ENCODE results near the gene RUVBL1.

RUVBL1 gene

DNA sequence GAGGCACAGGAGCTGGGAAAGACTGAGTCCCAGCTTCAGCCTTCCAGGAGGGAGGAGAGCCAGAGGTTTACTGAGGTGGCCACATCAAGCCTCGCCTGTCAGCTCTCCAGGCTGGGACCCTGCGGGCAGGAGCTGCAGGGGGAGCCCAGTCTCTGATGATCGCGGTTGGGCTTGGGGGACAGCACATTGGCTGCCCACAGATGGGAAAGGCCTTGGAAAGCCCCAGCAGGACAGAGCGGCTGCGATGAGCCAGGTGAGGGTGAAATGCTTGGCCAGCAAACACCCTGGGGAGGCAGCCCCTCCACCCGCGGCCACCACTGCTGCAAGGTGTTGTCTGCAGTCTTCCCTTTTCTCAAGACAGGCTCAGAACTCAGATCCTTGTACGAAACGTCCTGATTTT, 40.2 kb downstream of the RUVBL1 start:
- DNase-seq (ENCODE audit: low read depth in 1 of 2, low spot score in 1 of 2) = no peak

DNA sequence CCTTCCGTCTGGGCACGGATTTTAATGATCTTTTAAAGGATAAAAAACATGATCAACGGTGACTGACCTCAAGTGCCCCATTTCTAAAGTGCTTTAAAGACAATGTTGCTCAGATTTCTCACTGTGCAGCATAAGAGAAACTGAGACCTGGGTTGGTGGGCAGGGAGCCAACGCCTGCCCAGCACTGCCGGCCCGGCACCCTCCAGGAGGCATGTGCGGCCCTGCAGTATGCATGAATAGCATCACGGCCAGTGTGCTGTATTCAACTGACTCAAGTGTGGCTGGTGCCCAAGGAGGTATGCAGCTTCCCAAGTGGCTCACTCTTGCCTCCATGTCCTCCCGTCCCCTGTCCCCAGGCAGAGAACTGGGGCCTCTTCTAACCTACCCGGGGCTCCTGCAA, 41.1 kb downstream of the RUVBL1 start:
- no peak for DNase-seq (ENCODE audit: low read depth in 1 of 2, low spot score in 1 of 2)

GRCh38 chr3:128081846-128082245, 41.8 kb downstream of the RUVBL1 start:
- no peak for DNase-seq (ENCODE audit: low read depth in 1 of 2, low spot score in 1 of 2)

GRCh38 chr3:128081226-128081625, 42.4 kb downstream of the RUVBL1 start:
- no peak for DNase-seq (ENCODE audit: low read depth in 1 of 2, low spot score in 1 of 2)

DNA sequence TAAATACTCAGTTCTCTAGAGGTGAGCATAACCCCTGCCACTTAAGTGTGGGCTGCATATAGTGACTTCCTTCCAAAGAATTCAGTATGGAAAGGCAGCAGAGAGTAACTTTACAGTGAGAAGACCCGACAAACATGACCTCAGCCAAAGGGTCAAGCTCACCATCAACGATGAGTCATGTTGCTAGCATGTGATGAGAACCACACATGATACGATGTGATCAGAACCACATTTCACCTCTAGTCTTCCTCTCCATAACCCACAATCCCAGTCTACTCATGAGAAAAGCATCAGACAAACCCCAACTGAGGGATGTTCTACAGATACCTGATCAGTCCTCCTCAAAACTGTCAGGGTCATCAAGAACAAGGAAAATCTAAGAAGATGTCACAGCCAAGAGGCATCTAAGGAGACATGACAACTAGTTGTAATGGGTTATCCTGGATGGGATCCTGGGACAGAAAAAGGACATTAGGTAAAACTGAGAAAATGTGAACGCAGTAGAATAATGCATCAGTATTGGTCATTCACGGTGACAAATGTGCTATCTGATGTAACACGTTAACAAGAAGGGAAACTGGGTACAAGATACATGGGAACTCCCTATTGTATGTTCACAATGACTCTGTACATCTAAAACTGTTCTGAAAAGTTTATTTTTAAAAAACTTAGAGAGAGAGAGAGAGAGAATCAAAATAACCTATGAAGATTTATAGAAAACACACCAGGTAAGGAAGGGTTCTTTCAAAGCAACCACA, 43.1 kb downstream of the RUVBL1 start:
- no peak for DNase-seq (ENCODE audit: low read depth in 1 of 2, low spot score in 1 of 2)

DNA sequence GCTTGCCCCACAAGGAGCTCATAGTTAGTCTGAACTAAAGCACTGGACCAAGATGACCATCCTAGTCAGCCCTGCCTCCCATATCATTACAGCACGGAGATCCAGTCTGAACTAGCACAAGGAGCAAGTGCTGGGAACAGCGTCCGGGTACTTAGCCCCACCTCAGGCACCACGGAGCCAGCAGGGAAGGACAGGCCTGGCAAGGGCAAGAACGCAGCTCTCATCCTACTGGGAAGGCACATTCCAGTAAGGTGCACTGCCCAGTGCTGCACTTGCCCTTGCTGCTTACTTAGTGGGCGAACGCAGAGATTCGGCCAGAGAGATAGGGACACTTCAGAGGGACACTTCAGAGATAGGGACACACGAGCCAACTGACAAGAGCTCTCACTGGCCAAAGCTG, 43.8 kb downstream of the RUVBL1 start:
- no peak for DNase-seq (ENCODE audit: low read depth in 1 of 2, low spot score in 1 of 2)

DNA sequence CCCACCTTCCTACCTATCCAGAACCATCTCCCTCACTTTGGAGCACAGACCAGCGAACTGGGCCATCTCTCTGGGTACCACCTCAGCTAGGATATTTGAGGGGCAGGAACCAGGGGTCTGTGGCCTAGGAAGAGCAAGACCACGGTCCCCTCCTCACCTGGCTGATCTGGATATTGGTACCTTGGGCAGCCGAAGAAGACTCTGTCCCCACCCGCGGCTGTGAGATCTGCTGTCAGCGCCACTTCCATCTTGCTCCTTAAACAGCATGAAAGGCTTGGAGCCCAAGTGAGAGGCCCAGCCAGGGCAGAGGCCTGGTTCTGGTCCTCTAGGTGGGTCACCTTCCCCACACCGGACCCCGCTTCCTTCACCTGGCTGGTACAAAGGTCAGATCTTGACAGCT, 44.7 kb downstream of the RUVBL1 start:
- DNase-seq (ENCODE audit: low read depth in 1 of 2, low spot score in 1 of 2) = no peak

GRCh38 chr3:128078322-128078721, 45.3 kb downstream of the RUVBL1 start:
- DNase-seq (ENCODE audit: low read depth in 1 of 2, low spot score in 1 of 2) = no peak

DNA sequence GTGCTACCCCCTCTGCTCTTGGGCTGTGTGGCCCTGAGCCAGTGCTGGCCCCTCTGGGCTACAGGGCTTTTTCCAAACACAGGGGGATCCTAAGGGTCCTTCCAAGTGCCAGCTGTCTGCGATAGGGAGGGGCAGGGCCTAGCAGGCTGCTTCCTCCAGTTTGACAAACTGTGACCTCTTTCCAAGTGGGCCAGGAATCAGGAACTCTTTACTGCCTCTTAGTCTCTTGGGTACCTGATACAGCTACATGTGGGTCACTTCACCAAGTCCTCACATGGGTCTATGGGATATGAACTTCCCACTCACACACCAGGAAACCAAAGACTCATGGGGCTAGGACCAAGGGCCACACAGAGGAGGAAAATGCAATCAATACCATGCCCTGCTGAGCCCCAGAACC, 45.9 kb downstream of the RUVBL1 start:
- no peak for DNase-seq (ENCODE audit: low read depth in 1 of 2, low spot score in 1 of 2)

DNA sequence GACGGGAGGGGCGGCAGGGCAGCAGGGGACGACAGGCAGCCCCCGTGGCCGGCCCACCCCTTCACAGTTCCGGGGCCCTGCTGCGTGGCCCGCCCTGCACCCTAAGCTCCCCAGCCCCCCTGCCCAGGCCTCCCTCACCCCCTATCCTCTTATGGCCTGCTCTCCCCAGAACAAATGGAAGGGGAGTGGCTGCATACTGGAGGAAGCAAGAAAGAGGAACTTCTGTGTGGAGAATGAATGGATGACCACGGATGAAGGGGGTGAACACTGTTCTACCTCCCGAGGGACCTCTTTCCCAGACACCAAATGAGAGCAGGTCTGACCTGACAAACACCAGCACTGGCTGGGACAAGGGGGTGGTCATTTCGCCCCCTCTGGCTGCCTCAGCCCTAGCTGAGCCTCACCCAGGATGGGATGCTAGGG, 46.4 kb downstream of the RUVBL1 start:
- DNase-seq (ENCODE audit: low read depth in 1 of 2, low spot score in 1 of 2) = no peak

DNA sequence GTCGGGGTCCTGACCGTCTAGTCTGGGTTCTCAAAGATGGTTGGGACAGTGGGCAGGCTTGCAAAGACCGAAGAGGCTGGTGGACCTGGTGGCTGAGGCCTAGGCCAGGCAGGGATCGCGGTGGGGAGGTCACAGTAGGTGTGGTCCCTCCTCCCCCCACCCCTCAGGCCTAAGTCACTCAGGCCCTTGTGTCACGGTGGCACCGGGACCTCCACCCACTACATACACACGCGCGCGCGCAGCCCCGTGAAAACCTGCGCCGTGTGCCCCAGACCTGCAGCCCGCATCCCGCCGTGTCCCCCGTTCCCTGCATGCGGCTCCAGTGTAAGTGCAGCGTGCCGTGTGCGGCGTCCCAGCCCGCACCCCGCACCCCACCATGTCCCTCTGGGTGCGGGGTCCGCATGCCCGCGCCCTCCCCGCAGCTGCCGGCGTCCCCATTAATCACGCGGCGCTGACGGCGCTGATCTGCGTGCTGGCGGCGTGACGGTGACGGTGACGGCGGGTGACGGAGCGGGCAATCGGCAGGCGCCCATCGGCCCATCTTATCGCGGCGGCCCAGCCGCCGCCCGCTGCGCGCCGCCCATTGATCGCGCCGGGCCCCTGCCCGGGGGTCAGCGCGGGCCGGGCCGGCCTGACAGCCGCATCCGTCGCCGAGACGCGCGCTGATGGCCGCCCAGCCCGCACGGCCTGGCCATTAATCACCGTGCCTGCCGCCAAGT, 47.0 kb downstream of the RUVBL1 start:
- peak in 1 of 2 donors; percentile 17 for DNase-seq (ENCODE audit: low read depth in 1 of 2, low spot score in 1 of 2)

GRCh38 chr3:128075522-128076482, 47.8 kb downstream of the RUVBL1 start:
- peak; percentile 67 to 77 for DNase-seq (ENCODE audit: low read depth in 1 of 2, low spot score in 1 of 2)

GRCh38 chr3:128074851-128075521, 48.6 kb downstream of the RUVBL1 start:
- no peak for DNase-seq (ENCODE audit: low read depth in 1 of 2, low spot score in 1 of 2)

DNA sequence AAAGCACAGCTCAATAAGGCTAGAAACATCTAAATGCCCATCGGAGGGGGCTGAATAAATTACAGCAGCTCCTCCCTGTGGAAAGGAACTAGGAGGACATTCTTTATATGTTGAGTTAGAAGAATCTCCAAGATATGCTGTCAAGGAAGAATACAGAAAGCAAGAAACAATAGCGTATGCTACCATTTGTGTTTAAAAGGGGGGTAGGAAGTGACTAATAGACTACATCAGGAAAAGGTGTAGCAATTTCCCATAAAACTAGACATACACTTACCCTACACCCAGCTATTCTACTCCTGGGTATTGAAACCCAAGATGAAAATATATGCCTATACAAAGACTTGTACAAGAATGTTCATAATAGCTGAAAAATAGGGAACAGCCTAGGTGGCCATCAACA, 49.8 kb downstream of the RUVBL1 start:
- no peak for DNase-seq (ENCODE audit: low read depth in 1 of 2, low spot score in 1 of 2)

DNA sequence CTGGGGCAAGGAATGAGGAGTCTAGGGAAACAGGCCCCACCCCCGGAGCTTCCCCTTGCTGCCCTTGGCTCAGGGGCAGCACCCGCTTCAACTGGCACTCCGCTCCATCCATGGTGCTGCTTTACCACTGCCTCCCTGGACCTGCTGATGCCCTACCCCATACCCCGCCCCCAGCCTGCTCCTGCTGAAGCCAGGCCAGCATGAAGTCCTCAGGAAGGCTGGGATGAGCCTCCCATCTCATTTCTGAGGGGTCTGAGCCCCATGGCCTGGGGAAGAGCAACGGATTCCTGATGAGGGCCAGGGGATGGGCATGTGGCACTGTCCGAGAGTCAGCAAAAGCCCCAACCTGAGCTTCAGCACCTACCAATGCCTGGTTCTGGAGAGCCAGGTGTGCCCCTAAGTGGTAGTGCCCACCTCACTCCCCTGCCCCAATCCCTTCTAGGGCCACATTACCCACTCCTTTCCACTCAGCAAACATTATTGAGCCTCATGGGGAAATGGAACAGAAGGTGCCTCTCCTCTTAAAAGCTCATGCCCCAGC, 50.4 kb downstream of the RUVBL1 start:
- DNase-seq (ENCODE audit: low read depth in 1 of 2, low spot score in 1 of 2) = no peak

GRCh38 chr3:128072454-128073184, 51.0 kb downstream of the RUVBL1 start:
- no peak for DNase-seq (ENCODE audit: low read depth in 1 of 2, low spot score in 1 of 2)

- no peak for DNase-seq (ENCODE audit: low read depth in 1 of 2, low spot score in 1 of 2)
Observed at GRCh38 chr3:128071771-128072453, 51.7 kb downstream of the RUVBL1 start.

GRCh38 chr3:128070898-128071591, 52.6 kb downstream of the RUVBL1 start:
- DNase-seq (ENCODE audit: low read depth in 1 of 2, low spot score in 1 of 2) = no peak

DNA sequence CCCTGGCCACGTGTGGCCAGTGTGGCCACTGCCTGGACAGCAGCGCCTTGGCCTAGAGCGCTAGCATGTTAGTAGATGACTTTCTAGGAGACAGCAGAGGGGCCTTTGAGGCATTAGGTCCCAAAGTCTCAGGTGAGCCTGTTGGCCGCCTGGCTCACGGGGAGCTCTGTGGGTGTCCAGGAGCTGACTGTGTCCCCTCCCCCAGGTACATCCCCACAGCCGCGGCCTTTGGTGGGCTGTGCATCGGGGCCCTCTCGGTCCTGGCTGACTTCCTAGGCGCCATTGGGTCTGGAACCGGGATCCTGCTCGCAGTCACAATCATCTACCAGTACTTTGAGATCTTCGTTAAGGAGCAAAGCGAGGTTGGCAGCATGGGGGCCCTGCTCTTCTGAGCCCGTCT, 54.3 kb downstream of the RUVBL1 start:
- DNase-seq (ENCODE audit: low read depth in 1 of 2, low spot score in 1 of 2) = no peak
